ENCODE data around the gene RASSF1.

RASSF1 gene

GRCh38 chr3:50365080-50365841, 24.6 kb upstream of the RASSF1 start:
- DNase-seq = peak; percentile 97

GRCh38 chr3:50364573-50365079, 24.0 kb upstream of the RASSF1 start:
- no peak for DNase-seq

- no peak for DNase-seq
Measured at GRCh38 chr3:50359760-50360110, 19.1 kb upstream of the RASSF1 start.

GRCh38 chr3:50358911-50359759, 18.5 kb upstream of the RASSF1 start, which contains the start of gene TMEM115:
Gene TMEM115 (minus strand): TSS chr3:50359521. CDS start chr3:50359063, 458 bp downstream.
- DNase-seq = peak; percentile 97

- DNase-seq = no peak
Measured at GRCh38 chr3:50358355-50358910, 17.8 kb upstream of the RASSF1 start.

GRCh38 chr3:50357481-50357880, 16.8 kb upstream of the RASSF1 start:
- DNase-seq = no peak

- DNase-seq = no peak
Measured at GRCh38 chr3:50356553-50356952, 15.9 kb upstream of the RASSF1 start.

- DNase-seq = no peak
Measured at GRCh38 chr3:50355829-50356552, 15.4 kb upstream of the RASSF1 start.

GRCh38 chr3:50354850-50355249, 14.2 kb upstream of the RASSF1 start:
- no peak for DNase-seq

GRCh38 chr3:50354186-50354764, 13.6 kb upstream of the RASSF1 start:
- no peak for DNase-seq

GRCh38 chr3:50353245-50354004, 12.8 kb upstream of the RASSF1 start:
- DNase-seq = no peak

- no peak for DNase-seq
Measured at GRCh38 chr3:50352781-50353180, 12.1 kb upstream of the RASSF1 start.

- DNase-seq = no peak
Measured at GRCh38 chr3:50351323-50351697, 10.7 kb upstream of the RASSF1 start.

- DNase-seq = peak; percentile 99
Measured at GRCh38 chr3:50350527-50351322, 10.1 kb upstream of the RASSF1 start, which contains the start of the genes CYB561D2 and NPRL2. Gene CYB561D2 (plus strand): TSS chr3:50350862. CDS start chr3:50351434, 572 bp downstream. Gene NPRL2 (minus strand): TSS chr3:50350775. CDS start chr3:50350652, 123 bp downstream.

- no peak for DNase-seq
Measured at GRCh38 chr3:50350213-50350526, 9.5 kb upstream of the RASSF1 start.

GRCh38 chr3:50347187-50347813, 6.7 kb upstream of the RASSF1 start:
- peak; percentile 81 for DNase-seq

GRCh38 chr3:50345586-50346234, 5.1 kb upstream of the RASSF1 start, which contains the start of gene ZMYND10:
Gene ZMYND10 (minus strand): TSS chr3:50345732. CDS start chr3:50345579, 153 bp downstream.
- peak; percentile 87 for DNase-seq

GRCh38 chr3:50345008-50345407, 4.4 kb upstream of the RASSF1 start:
- no peak for DNase-seq

- no peak for DNase-seq
Measured at GRCh38 chr3:50342813-50343633, 2.4 kb upstream of the RASSF1 start.
